ENCODE results near the gene LPCAT1. TPM values are rescaled to one million over a fixed set of nuclear protein-coding genes. Genes with fewer than 3 reads are reported as not detected.

The LPCAT1 gene
- total RNA-seq, 3 donors from 2014 or later = 19.4 to 39.3 (median 21.4) TPM

DNA sequence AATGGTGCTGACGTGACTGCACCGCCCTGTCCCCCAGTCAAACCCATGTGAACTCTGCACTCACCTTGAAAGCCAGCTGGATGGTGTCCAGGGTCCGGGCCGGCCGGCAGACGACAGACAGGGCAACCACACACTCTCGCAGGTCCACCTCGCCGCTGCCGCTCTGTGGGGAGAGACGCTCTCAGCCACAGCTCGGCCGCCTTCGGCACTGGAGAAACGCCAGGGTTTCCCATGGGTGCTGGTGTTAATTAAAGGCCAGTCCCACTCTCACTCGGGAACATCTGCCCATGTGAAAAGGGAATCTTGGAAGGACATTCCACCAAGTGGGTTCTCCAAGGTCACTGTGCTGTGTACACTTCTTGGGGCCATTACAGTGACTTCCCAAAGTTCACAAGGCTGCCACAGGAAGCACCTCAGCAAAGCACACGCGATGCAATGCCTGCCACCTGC is 53.0 kb downstream of the LPCAT1 start:
- TF ChIP-seq POLR2AphosphoS5 (IDR thresholded peaks at IDR 0.05) (no peak), POLR2A (IDR thresholded peaks at IDR 0.05) (no peak)
- TF ChIP-seq, protein P1, sequence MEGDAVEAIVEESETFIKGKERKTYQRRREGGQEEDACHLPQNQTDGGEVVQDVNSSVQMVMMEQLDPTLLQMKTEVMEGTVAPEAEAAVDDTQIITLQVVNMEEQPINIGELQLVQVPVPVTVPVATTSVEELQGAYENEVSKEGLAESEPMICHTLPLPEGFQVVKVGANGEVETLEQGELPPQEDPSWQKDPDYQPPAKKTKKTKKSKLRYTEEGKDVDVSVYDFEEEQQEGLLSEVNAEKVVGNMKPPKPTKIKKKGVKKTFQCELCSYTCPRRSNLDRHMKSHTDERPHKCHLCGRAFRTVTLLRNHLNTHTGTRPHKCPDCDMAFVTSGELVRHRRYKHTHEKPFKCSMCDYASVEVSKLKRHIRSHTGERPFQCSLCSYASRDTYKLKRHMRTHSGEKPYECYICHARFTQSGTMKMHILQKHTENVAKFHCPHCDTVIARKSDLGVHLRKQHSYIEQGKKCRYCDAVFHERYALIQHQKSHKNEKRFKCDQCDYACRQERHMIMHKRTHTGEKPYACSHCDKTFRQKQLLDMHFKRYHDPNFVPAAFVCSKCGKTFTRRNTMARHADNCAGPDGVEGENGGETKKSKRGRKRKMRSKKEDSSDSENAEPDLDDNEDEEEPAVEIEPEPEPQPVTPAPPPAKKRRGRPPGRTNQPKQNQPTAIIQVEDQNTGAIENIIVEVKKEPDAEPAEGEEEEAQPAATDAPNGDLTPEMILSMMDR (IDR thresholded peaks at IDR 0.05) = no peak
- Histone ChIP-seq H3K27ac (no peak overlapping the region), H3K4me3 (no peak overlapping the region), H3K27me3 (no peaks in the 10 kb centered on the region), H3K4me1 (no peaks in the 10 kb centered on the region), H3K9me3 (no peaks in the 10 kb centered on the region), H3K36me3 (no peaks in the 10 kb centered on the region)
- peak in 1 of 2 donors; percentile 51 for DNase-seq (ENCODE audit: low spot score in 2 of 2)
- intact Hi-C loops (cut with DNase I; ENCODE audit: low total_unique reads) = no loop called here

DNA sequence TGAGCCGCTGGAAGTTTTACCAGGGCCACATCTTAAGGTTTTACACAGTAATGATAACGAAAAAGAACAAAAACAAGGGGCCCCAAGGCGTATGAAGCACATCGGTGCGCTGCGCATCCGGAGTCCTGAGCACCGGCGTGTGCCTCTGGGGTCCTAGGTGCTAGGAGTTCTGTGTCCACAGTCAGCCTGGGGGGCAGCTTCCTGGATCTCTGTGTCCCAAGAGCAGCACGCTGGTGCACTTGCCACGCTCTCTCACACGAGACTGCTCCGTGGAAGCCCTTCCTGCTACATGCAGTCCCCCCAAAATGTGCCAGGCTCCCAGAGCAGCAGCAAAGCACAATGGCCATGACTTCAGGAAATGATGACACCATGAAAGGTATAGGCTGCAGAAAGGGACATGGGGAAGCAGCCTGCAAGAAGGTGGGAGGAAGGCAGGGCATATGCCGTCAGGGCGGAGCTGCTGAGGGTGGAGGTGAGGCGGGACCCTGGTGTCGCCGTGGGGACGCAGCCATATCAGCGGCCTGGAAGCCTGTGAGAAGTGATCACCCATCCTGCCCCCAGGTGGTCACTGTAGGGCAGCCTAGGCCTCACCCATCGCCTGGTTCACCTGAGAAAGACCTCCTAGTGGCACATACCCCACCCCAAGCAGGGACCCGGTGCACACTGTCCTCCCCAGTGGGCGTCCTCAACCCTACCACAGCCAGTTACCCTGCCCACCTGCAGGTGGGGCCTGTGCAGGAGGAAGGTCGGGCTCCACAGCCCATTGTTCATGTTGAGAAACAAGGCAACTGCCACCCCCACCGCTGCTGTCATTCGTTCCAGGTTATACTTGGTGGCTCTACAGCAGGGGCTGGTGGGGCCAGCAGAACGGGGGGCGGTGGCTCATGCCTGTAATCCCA is 54.9 kb downstream of the LPCAT1 start:
- H3K9me3 ChIP-seq = no peaks in the 10 kb centered on the region
- no peaks in the 10 kb centered on the region for H3K36me3 ChIP-seq
- TF ChIP-seq POLR2A (IDR thresholded peaks at IDR 0.05) (no peak), POLR2AphosphoS5 (IDR thresholded peaks at IDR 0.05) (no peak)
- TF ChIP-seq, protein P1 (IDR thresholded peaks at IDR 0.05) = no peak
- H3K27me3 ChIP-seq = no peaks in the 10 kb centered on the region
- no peak overlapping the region for H3K27ac ChIP-seq
- peak in 1 of 2 donors; percentile 49 for DNase-seq (ENCODE audit: low spot score in 2 of 2)
- intact Hi-C loops (cut with DNase I; ENCODE audit: low total_unique reads) = no loop called here
- no peak overlapping the region for H3K4me3 ChIP-seq
- no peaks in the 10 kb centered on the region for H3K4me1 ChIP-seq

DNA sequence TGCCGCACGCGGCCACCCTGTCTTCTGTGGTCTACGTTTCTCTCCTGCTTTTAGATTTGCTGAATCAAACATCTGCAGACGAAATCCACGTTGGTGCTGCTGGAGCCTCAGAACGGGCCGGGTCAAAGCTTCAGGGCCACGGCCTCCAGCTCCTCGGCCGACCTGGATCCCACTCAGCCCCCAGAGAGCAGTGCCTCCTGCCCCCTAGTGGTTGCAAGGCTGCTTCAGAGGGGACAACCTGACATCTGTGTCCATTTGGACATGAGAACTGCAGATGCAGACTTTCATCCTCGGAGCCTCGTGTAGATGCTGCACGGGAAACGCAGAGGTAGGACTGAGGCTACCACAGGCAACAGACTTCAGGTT is 55.5 kb downstream of the LPCAT1 start:
- Histone ChIP-seq H3K27ac (no peak overlapping the region), H3K9me3 (no peaks in the 10 kb centered on the region), H3K4me3 (no peak overlapping the region), H3K4me1 (no peaks in the 10 kb centered on the region), H3K36me3 (no peaks in the 10 kb centered on the region), H3K27me3 (no peaks in the 10 kb centered on the region)
- TF ChIP-seq, protein P1 (IDR thresholded peaks at IDR 0.05) = peak in 1 of 3 donors; percentile 15
- TF ChIP-seq POLR2A (IDR thresholded peaks at IDR 0.05) (no peak), POLR2AphosphoS5 (IDR thresholded peaks at IDR 0.05) (no peak)
- intact Hi-C loops (cut with DNase I; ENCODE audit: low total_unique reads) = no loop called here
- peak in 1 of 2 donors; percentile 41 for DNase-seq (ENCODE audit: low spot score in 2 of 2)

DNA sequence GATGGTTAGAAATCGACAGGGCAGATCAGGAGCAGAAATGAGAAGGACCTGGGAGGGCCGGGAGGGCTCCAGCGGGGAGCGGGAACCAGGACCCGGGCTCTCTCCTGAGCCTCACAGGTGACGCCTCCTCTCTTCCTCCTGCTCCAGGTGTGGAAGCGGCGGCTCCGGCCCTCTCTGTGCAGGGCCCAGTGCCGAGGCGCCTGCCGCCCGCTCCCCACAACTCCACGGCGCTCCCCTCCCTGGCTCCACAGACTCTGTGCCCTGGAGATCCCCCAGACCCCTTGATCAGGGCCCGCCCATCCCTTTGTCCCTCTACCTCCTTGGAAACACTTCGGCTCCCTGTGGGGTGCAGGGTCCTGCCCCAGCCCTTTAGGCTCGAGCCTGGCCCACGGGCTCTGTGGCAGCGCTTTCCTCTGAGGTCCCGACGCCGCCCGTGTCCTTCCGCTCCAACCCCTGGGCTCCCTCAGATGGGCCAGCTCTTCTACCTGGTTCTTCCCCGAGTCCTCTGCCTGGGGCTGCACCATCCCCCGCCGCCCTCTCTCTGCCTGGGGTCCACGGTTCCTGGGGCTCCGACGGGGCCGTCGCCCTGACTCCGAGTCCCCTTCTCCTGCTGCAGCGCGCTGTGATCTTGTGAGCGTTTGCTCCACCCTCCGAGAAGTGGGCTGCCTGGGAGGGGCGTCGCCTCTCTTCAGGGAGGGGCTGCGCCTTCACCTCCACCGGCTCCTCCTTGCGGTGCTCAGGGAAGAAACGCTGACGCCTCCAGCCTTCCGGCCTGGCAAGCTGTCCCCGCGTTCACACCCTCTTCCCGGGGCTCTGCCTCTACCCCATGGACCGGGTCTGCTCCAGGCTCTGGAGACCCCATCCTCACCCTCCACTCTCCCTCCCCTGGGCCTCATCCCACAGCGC is 56.2 kb downstream of the LPCAT1 start:
- DNase-seq (ENCODE audit: low spot score in 2 of 2) = peak in 1 of 2 donors; percentile 46
- no peaks in the 10 kb centered on the region for H3K27me3 ChIP-seq
- intact Hi-C loops (cut with DNase I; ENCODE audit: low total_unique reads) = no loop called here
- TF ChIP-seq, protein P1 (IDR thresholded peaks at IDR 0.05) = no peak
- no peak for TF ChIP-seq POLR2AphosphoS5 (IDR thresholded peaks at IDR 0.05)
- TF ChIP-seq POLR2A (IDR thresholded peaks at IDR 0.05) = no peak
- H3K4me1 ChIP-seq = no peaks in the 10 kb centered on the region
- no peak overlapping the region for H3K27ac ChIP-seq
- no peak overlapping the region for H3K4me3 ChIP-seq
- peaks cover 5% of the 10 kb centered on the region for H3K36me3 ChIP-seq
- H3K9me3 ChIP-seq = no peaks in the 10 kb centered on the region

Data from breast epithelium (tissue), 4 donors.